ENCODE results near the gene TRPC5OS. TPM values are rescaled to one million over a fixed set of nuclear protein-coding genes. Genes with fewer than 3 reads are reported as not detected.

TRPC5OS gene
- total and polyA plus RNA-seq, 2 of the 8 experiments (the other 6 are each of a cell fraction or from before 2014, with no cell fraction given), result not detected

DNA sequence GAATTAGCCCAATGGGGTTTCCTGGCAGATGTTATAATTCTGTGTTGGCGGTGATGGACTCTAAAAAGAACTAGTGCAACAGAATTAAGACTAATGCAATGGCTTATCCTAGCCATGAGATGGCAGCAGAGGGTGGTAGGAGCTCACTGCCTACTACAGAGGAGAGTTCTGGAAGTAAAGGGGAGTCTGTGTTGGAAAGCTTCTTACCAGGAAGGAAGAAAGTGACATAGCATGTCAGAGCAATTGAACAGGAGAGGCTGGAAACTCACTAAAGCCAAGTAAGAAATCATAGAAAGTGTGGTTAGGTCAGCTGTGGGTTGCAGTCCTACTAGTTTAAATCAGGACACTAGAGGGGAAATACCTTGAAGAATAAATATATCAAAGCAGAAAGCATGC, 6.3 kb upstream of the TRPC5OS start:
- H2BK20ac ChIP-seq (ENCODE audit: low read length), result no peak overlapping the region
- no peak overlapping the region for H4K8ac ChIP-seq (ENCODE audit: extremely low read depth, insufficient read depth, low read length)
- POLR2A ChIA-PET (ENCODE audit: partially characterized antibody), result no interaction called here
- H3K79me1 ChIP-seq (ENCODE audit: low read depth, low read length), result no peaks in the 10 kb centered on the region
- no peak overlapping the region for H2BK12ac ChIP-seq (ENCODE audit: low read depth, low read length)
- H4K5ac ChIP-seq (ENCODE audit: insufficient read length, low read depth, low read length), result no peak overlapping the region
- no peak overlapping the region for H3K18ac ChIP-seq (ENCODE audit: extremely low read depth, low read length)
- peaks cover 0 to 3% (median 1%) of the 10 kb centered on the region in 4 experiments; a peak in 2 of 7 replicates for H3K4me1 ChIP-seq (replicated peaks in 1 of 4; ENCODE audit: control insufficient read depth in 3 of 4, insufficient read depth in 4 of 4, low read length in 3 of 4)
- 9% methylated on average over 1 of the region's 1 CpG; no CpG with 5 or more reads in 1 of the 2 experiments for WGBS, 2 experiments (ENCODE audit: extremely low coverage in 1 of 2, insufficient coverage in 1 of 2, insufficient read length in 1 of 2, insufficient replicate concordance in 2 of 2, low coverage in 1 of 2, low lambda C conversion rate in 2 of 2, missing lambda C conversion rate in 1 of 2)
- no peak overlapping the region for H3K4me3 ChIP-seq (ENCODE audit: extremely low read depth in 1 of 4, insufficient read depth in 2 of 4, low read depth in 3 of 4, low read length in 4 of 4)
- H3K9me3 ChIP-seq (ENCODE audit: insufficient read depth in 2 of 2, low read depth in 1 of 2, low read length in 1 of 2), result no peaks in the 10 kb centered on the region
- no peak overlapping the region for H2BK5ac ChIP-seq (ENCODE audit: low read depth, low read length)
- H3K4me2 ChIP-seq (ENCODE audit: insufficient read depth in 1 of 2, low read depth in 2 of 2, low read length in 2 of 2), result no peak overlapping the region
- H3K79me2 ChIP-seq (ENCODE audit: control insufficient read depth in 1 of 2, insufficient read depth in 2 of 2, low read length in 2 of 2), result no peaks in the 10 kb centered on the region
- CTCF ChIA-PET (ENCODE audit: partially characterized antibody), result interaction anchor here (0.7 to 2.0 kb wide), 12 partner anchors 14 to 177 kb away, joined by 3 to 9 read pairs (median 4); no protein-coding TSS in a partner anchor
- H2AFZ ChIP-seq (ENCODE audit: low read length), result no peak overlapping the region
- FAIRE-seq (peak; percentile 99), DNase-seq (ENCODE audit: low read depth in 1 of 2, low spot score in 2 of 2) (peak; percentile 1 to 43)
- H2BK120ac ChIP-seq (replicated peaks; ENCODE audit: low read depth, low read length), result no peak overlapping the region
- H2AK5ac ChIP-seq (ENCODE audit: low read depth, low read length), result no peak overlapping the region
- no peak overlapping the region for H3K23ac ChIP-seq (ENCODE audit: insufficient read length)
- H3K27ac ChIP-seq (ENCODE audit: low read depth, low read length), result no peak overlapping the region
- H3K56ac ChIP-seq (replicated peaks; ENCODE audit: insufficient read length, low read depth, low read length), result no peak overlapping the region
- H3K36me3 ChIP-seq (ENCODE audit: control insufficient read depth in 2 of 4, insufficient read depth in 4 of 4, low read length in 3 of 4), result no peaks in the 10 kb centered on the region
- H3K14ac ChIP-seq (ENCODE audit: insufficient read length), result no peak overlapping the region
- no peak overlapping the region for H4K91ac ChIP-seq (replicated peaks; ENCODE audit: insufficient read length, low read length)
- H3K9ac ChIP-seq (replicated peaks in 1 of 4; ENCODE audit: extremely low read depth in 1 of 4, low read depth in 3 of 4, low read length in 3 of 4), result peak overlapping the region in 1 of 4 experiments; percentile 34; a peak in 1 of 7 replicates
- no peaks in the 10 kb centered on the region for H3K27me3 ChIP-seq (replicated peaks in 1 of 4; ENCODE audit: control insufficient read depth in 3 of 4, extremely low read depth in 1 of 4, insufficient read depth in 3 of 4, low read length in 3 of 4)
- H3K23me2 ChIP-seq (ENCODE audit: low read depth, low read length), result no peaks in the 10 kb centered on the region
- H4K20me1 ChIP-seq (replicated peaks in 1 of 2; ENCODE audit: control insufficient read depth in 1 of 2, insufficient read depth in 2 of 2, low read length in 2 of 2), result no peaks in the 10 kb centered on the region
- no peak overlapping the region for H2BK15ac ChIP-seq (ENCODE audit: low read length)
- H3K4ac ChIP-seq (replicated peaks; ENCODE audit: insufficient read length, low read depth, low read length), result no peak overlapping the region
- TF ChIP-seq, protein P1, sequence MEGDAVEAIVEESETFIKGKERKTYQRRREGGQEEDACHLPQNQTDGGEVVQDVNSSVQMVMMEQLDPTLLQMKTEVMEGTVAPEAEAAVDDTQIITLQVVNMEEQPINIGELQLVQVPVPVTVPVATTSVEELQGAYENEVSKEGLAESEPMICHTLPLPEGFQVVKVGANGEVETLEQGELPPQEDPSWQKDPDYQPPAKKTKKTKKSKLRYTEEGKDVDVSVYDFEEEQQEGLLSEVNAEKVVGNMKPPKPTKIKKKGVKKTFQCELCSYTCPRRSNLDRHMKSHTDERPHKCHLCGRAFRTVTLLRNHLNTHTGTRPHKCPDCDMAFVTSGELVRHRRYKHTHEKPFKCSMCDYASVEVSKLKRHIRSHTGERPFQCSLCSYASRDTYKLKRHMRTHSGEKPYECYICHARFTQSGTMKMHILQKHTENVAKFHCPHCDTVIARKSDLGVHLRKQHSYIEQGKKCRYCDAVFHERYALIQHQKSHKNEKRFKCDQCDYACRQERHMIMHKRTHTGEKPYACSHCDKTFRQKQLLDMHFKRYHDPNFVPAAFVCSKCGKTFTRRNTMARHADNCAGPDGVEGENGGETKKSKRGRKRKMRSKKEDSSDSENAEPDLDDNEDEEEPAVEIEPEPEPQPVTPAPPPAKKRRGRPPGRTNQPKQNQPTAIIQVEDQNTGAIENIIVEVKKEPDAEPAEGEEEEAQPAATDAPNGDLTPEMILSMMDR (IDR thresholded peaks at IDR 0.05; ENCODE audit: control extremely low read depth in 1 of 3, insufficient read depth in 1 of 3, low read depth in 1 of 3, low read length in 3 of 3), result peak in 2 of 3 experiments; percentile 55 to 65; a peak in 3 of 4 replicates
- TF ChIP-seq RAD21 (IDR thresholded peaks at IDR 0.05 in 1 of 2, conservative IDR thresholded peaks at IDR 0.05 in 1 of 2; ENCODE audit: low read depth in 2 of 2, low read length in 2 of 2), result peak; percentile 82 to 86
